Caco-2 (cell line): Measurements from ENCODE around the gene SNAPC2. TPM values are rescaled to one million over a fixed set of nuclear protein-coding genes. Genes with fewer than 3 reads are reported as not detected.
"Not testable (repeated sequence)": the region's sequence is repeated elsewhere in the genome, so short reads cannot be mapped to it uniquely, and the experiment has no call there.

ENCODE experiments used
- BruUV-seq: library from RNA; stranded (reverse); fragments of 400-500 nt; replicated peaks from 2 replicates; lab custom pipeline; 2021; lab: Mats Ljungman, UMichigan
- CTCF ChIA-PET: fragments of 300-600 bp; sonication (Branson Sonifier 250); formaldehyde crosslinking; loops from one replicate; lab custom pipeline; 2022; ENCODE audit warnings: antibody characterized with exemption; lab: Charles Lee
- POLR2A ChIA-PET: fragments of 300-600 bp; sonication (Branson Sonifier 250); formaldehyde crosslinking; loops from one replicate; lab custom pipeline; 2022; ENCODE audit warnings: antibody characterized with exemption; lab: Charles Lee
- DNase-seq, 2 experiments: peaks; one replicate each; pipeline versions ENCODE4 v3.0.0 to v3.0.0-alpha.2; 2020 to 2022
- H3K27me3 ChIP-seq: replicated peaks from 2 replicates; pipeline ENCODE4 v1.6.0; 2011; ENCODE audit warnings: low read length; ENCODE audit not compliant: control insufficient read depth, insufficient read depth
- H3K36me3 ChIP-seq: 2 replicates; pipeline ENCODE4 v1.5.1; 2011; ENCODE audit warnings: low read length; ENCODE audit not compliant: control insufficient read depth, insufficient read depth
- H3K4me1 ChIP-seq: fragments of 250-450 bp; sonication (Bioruptor Pico); 2 replicates; pipeline ENCODE4 v1.5.1; 2020; ENCODE audit warnings: mild to moderate bottlenecking
- H3K4me3 ChIP-seq: 2 replicates; pipeline ENCODE4 v1.5.1; 2011; ENCODE audit warnings: low read depth, mild to moderate bottlenecking, control low read depth, low read length
- H3K9me3 ChIP-seq: fragments of 250-450 bp; sonication (Bioruptor Pico); 2 replicates; pipeline ENCODE4 v1.5.1; 2020; ENCODE audit warnings: mild to moderate bottlenecking, moderate library complexity
- H3K27ac Mint-ChIP-seq: one replicate; pipeline ENCODE4 v1.8.0; 2022; ENCODE audit warnings: mixed read lengths; ENCODE audit not compliant: unreplicated experiment
- H3K27me3 Mint-ChIP-seq: one replicate; pipeline ENCODE4 v1.8.0; 2022; ENCODE audit warnings: mixed read lengths; ENCODE audit not compliant: insufficient read depth, unreplicated experiment
- H3K36me3 Mint-ChIP-seq: one replicate; pipeline ENCODE4 v1.8.0; 2022; ENCODE audit warnings: mild to moderate bottlenecking, mixed read lengths; ENCODE audit not compliant: insufficient read depth, unreplicated experiment
- H3K4me1 Mint-ChIP-seq: one replicate; pipeline ENCODE4 v1.8.0; 2022; ENCODE audit warnings: low read depth, mixed read lengths; ENCODE audit not compliant: unreplicated experiment
- H3K4me3 Mint-ChIP-seq: one replicate; pipeline ENCODE4 v1.8.0; 2022; ENCODE audit warnings: mild to moderate bottlenecking, moderate library complexity, mixed read lengths; ENCODE audit not compliant: unreplicated experiment
- H3K9me3 Mint-ChIP-seq: one replicate; pipeline ENCODE4 v1.8.0; 2022; ENCODE audit warnings: mixed read lengths; ENCODE audit not compliant: unreplicated experiment
- CTCF ChIP-seq, 2 experiments: fragments of 200-600 bp in 1 of 2; IDR thresholded peaks; 1 replicate in 1 of 2; 2 replicates in 1 of 2; pipeline versions ENCODE4 v1.5.1 to v1.8.0; 2011 to 2022; ENCODE audit warnings: antibody characterized with exemption in 1 of 2, control low read depth in 1 of 2, inconsistent platforms in 1 of 2, low read depth in 1 of 2, low read length in 1 of 2, mild to moderate bottlenecking in 1 of 2, moderate library complexity in 1 of 2; ENCODE audit not compliant: insufficient read depth in 1 of 2, severe bottlenecking in 1 of 2, unreplicated experiment in 1 of 2
- intact Hi-C: fragments of 100-400 bp; cut with micrococcal nuclease; formaldehyde crosslinking; loops from one replicate; pipeline ENCODE4 v1.10.0; 2022; ENCODE audit not compliant: unreplicated experiment
- total RNA-seq: library from RNA; stranded (reverse); gene quantifications from 2 replicates; pipeline ENCODE4 v1.2.3, GENCODE V29; 2022

Gene SNAPC2
- total RNA-seq, 1 experiment from 2014 or later: 10.4 TPM

GRCh38 chr19:7888826-7889217 is 31.3 kb upstream of the SNAPC2 start:
- BruUV-seq: TSS peak; percentile 86
- H3K27me3 Mint-ChIP-seq: no peaks in the 10 kb centered on the region
- TF ChIP-seq CTCF (IDR thresholded peaks at IDR 0.05; ENCODE audit: insufficient read depth in 1 of 2, low read depth in 1 of 2, low read length in 1 of 2, severe bottlenecking in 1 of 2, unreplicated experiment in 1 of 2): no peak

GRCh38 chr19:7893362-7894101 is 26.6 kb upstream of the SNAPC2 start:
- BruUV-seq, H3K9me3 Mint-ChIP-seq, intact Hi-C loops, H3K27me3 Mint-ChIP-seq, H3K27me3 ChIP-seq, H3K36me3 Mint-ChIP-seq, H3K4me1 ChIP-seq, H3K27ac Mint-ChIP-seq, H3K4me3 ChIP-seq, H3K9me3 ChIP-seq, H3K4me3 Mint-ChIP-seq, H3K4me1 Mint-ChIP-seq, DNase-seq, POLR2A ChIA-PET, H3K36me3 ChIP-seq: not testable (repeated sequence)
- CTCF ChIA-PET: interaction anchor here (1.2 kb wide), 1 partner anchor 24 kb away, joined by 3 read pairs; no protein-coding TSS in a partner anchor

More at GRCh38 chr19:7888826-7889217, 31.3 kb upstream of the SNAPC2 start:
- CTCF ChIA-PET: interaction anchor here (0.7 to 1.2 kb wide), 2 partner anchors 20 to 344 kb away, joined by 3 to 8 read pairs; no protein-coding TSS in a partner anchor
- Mint-ChIP-seq H3K36me3 (no peaks in the 10 kb centered on the region), H3K4me3 (peak overlapping the region; percentile 70), H3K27ac (peak overlapping the region; percentile 19), H3K4me1 (no peaks in the 10 kb centered on the region), H3K9me3 (no peaks in the 10 kb centered on the region)
- no peaks in the 10 kb centered on the region for H3K9me3 ChIP-seq
- intact Hi-C loops: loop anchor here (2.0 to 5.0 kb wide), 2 partner anchors 14 to 37 kb away; partner anchors contain the start of gene MAP2K7
- no peaks in the 10 kb centered on the region for H3K27me3 ChIP-seq
- POLR2A ChIA-PET: interaction anchor here (0.5 to 2.3 kb wide), 5 partner anchors 8 to 318 kb away, joined by 3 to 12 read pairs (median 6); partner anchors contain the start of genes MAP2K7 and TIMM44
- H3K4me3 ChIP-seq: peak overlapping the region; percentile 66
- H3K4me1 ChIP-seq: peaks cover 10% of the 10 kb centered on the region; the same call in 1 of the 2 replicates
- no peaks in the 10 kb centered on the region for H3K36me3 ChIP-seq
- no peak for DNase-seq

GRCh38 chr19:7894612-7895309 is 25.4 kb upstream of the SNAPC2 start:
- H3K27me3 Mint-ChIP-seq: no peaks in the 10 kb centered on the region
- no peaks in the 10 kb centered on the region for H3K4me1 ChIP-seq
- intact Hi-C loops: no loop called here
- H3K27me3 ChIP-seq: no peaks in the 10 kb centered on the region
- H3K4me3 ChIP-seq: no peak overlapping the region
- no peaks in the 10 kb centered on the region for H3K9me3 ChIP-seq
- peaks cover 10% of the 10 kb centered on the region for H3K36me3 Mint-ChIP-seq
- CTCF ChIA-PET: no interaction called here
- BruUV-seq: no TSS peak
- no peaks in the 10 kb centered on the region for H3K4me1 Mint-ChIP-seq
- no peaks in the 10 kb centered on the region for H3K36me3 ChIP-seq
- no peak for TF ChIP-seq CTCF (IDR thresholded peaks at IDR 0.05; ENCODE audit: insufficient read depth in 1 of 2, low read depth in 1 of 2, low read length in 1 of 2, severe bottlenecking in 1 of 2, unreplicated experiment in 1 of 2)
- DNase-seq: no peak
- no peak overlapping the region for H3K27ac Mint-ChIP-seq
- H3K4me3 Mint-ChIP-seq: no peak overlapping the region
- POLR2A ChIA-PET: no interaction called here
- no peaks in the 10 kb centered on the region for H3K9me3 Mint-ChIP-seq
